Measurements from ENCODE around the gene NBR1.
"Not testable (repeated sequence)": the region's sequence is repeated elsewhere in the genome, so short reads cannot be mapped to it uniquely, and the experiment has no call there.

NBR1 gene

GRCh38 chr17:43233877-43234276, 62.9 kb downstream of the NBR1 start, which contains the start of gene RNU2-1:
Gene RNU2-1, minus strand, starts transcription at chr17:43233977.
- H3K36me3 ChIP-seq (ENCODE audit: control insufficient read depth in 1 of 2, insufficient read depth in 2 of 2, low read length in 2 of 2); H3K4me1 ChIP-seq (ENCODE audit: control insufficient read depth in 1 of 2, insufficient read depth in 2 of 2, low read length in 2 of 2); H3K4me3 ChIP-seq (ENCODE audit: low read depth in 1 of 2, low read length in 2 of 2); H3K27ac ChIP-seq (ENCODE audit: low read length); H3K27me3 ChIP-seq (ENCODE audit: low read depth, low read length); H3K9me3 ChIP-seq (ENCODE audit: control insufficient read depth in 1 of 2, low read length in 2 of 2): not testable (repeated sequence)

GRCh38 chr17:43239597-43239996, 68.6 kb downstream of the NBR1 start:
- H3K27me3 ChIP-seq (ENCODE audit: low read depth, low read length); H3K36me3 ChIP-seq (ENCODE audit: control insufficient read depth in 1 of 2, insufficient read depth in 2 of 2, low read length in 2 of 2); H3K4me1 ChIP-seq (ENCODE audit: control insufficient read depth in 1 of 2, insufficient read depth in 2 of 2, low read length in 2 of 2); H3K4me3 ChIP-seq (ENCODE audit: low read depth in 1 of 2, low read length in 2 of 2); H3K27ac ChIP-seq (ENCODE audit: low read length); H3K9me3 ChIP-seq (ENCODE audit: control insufficient read depth in 1 of 2, low read length in 2 of 2): not testable (repeated sequence)

- not testable (repeated sequence) for H3K36me3 ChIP-seq (ENCODE audit: control insufficient read depth in 1 of 2, insufficient read depth in 2 of 2, low read length in 2 of 2); H3K27ac ChIP-seq (ENCODE audit: low read length); H3K4me1 ChIP-seq (ENCODE audit: control insufficient read depth in 1 of 2, insufficient read depth in 2 of 2, low read length in 2 of 2); H3K27me3 ChIP-seq (ENCODE audit: low read depth, low read length); H3K4me3 ChIP-seq (ENCODE audit: low read depth in 1 of 2, low read length in 2 of 2); H3K9me3 ChIP-seq (ENCODE audit: control insufficient read depth in 1 of 2, low read length in 2 of 2)
These were observed 69.8 kb downstream of the NBR1 start for GRCh38 chr17:43240596-43241352.

- H3K36me3 ChIP-seq (ENCODE audit: control insufficient read depth in 1 of 2, insufficient read depth in 2 of 2, low read length in 2 of 2); H3K27me3 ChIP-seq (ENCODE audit: low read depth, low read length); H3K4me3 ChIP-seq (ENCODE audit: low read depth in 1 of 2, low read length in 2 of 2); H3K9me3 ChIP-seq (ENCODE audit: control insufficient read depth in 1 of 2, low read length in 2 of 2); H3K4me1 ChIP-seq (ENCODE audit: control insufficient read depth in 1 of 2, insufficient read depth in 2 of 2, low read length in 2 of 2); H3K27ac ChIP-seq (ENCODE audit: low read length): not testable (repeated sequence)
These were observed 75.4 kb downstream of the NBR1 start for GRCh38 chr17:43246456-43246855.
